NOMO-1 treated with dmso at 0.1 percent for 144 hours (cell line): ENCODE data around the gene DGCR8.

Source experiments
- DNase-seq: peaks from one replicate; lab custom pipeline; 2025; ENCODE audit not compliant: unreplicated experiment; lab: John Stamatoyannopoulos, UW

DGCR8 gene

DNA sequence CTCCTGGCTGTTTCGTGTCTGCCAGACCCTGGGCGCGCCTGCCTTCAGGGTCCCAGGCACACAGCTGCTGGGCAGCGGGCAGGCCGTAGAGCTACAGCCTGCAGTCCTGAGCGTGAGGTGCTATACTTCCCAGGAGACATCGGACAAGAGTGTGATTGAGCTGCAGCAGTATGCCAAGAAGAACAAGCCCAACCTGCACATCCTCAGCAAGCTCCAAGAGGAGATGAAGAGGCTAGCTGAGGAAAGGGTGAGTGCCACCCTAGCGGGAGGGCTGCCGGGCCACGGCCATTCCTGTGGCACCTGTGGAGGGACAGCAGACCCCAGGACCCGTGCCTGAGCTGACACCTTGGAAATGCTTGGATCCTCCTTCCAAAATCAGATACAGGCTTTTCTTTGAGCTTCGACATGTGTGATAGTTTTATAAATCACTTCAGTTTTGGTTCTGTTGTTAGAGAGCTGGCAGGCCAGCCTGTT, 28.8 kb downstream of the DGCR8 start:
- no peak for DNase-seq

DNA sequence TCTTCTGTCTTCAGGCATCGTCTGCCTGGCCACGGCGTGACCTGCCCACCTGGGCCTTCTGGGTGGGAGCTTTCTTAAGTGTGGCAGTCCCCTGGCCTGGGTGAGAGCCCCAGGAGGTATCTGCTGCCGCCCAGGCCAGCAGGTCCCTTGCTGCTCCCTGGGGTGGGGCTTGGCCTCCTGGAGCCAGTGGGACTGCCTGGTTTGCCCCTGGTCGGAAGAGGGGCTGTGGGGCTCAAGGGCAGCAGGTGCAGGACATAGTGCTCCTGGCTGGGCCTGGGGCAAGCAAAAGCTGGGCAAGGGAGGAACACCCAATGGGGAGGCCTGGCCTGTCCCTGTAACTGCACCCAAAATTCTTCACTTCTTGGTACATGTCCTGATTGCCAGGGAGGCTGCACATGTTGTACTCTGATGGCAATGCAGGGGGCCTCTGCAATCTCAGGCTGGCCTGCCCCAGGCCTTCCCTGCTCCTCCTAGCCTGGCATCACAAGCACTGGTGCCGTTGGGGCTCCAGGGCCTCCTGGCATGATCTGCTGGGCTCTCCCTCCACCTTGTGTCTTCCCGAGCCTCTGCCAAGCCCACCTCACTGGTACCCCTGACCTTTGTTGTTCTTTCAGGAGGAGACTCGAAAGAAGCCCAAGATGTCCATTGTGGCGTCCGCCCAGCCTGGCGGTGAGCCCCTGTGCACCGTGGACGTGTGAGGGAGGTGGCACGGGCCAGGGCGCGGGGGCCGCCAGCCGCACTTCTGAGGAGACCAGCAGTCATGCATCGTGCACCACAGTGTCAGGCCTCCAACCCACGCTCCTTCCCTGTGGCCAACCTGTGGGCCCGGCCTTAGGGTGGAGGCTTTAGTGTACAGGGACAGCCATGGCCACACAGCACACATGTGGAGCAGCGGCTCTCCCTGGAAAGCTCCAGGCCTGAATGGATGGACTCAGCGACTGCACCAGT, 29.6 kb downstream of the DGCR8 start:
- DNase-seq = no peak

DNA sequence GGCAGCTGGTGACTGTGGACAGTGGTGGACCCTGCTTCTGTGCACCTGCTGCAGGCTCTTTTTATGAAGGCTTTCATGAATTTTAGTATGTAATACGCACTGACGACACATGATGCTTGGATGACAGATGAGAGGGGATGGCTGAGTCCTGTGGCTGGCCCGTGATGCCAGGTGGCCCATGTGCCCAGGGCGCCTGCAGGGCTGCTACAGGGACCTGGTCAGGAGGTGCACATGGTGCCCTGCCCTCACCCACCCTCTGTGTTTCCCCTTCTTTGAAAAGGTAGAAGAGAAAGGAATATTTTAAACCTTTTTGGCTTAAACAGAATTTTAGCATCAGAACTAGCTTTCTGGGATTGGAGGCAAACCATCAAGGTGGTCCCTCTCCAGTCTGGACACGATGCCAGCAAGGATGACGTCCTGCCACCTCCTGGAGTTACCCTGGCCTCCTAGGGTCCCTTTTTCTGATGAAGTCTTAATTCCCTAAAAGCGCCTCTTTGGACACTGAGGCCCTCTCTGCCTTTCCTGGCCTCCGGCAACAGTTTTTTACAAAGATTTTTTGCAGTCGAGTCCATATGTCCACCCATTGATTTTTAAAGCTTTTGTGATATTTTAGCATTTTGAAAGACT, 30.4 kb downstream of the DGCR8 start:
- DNase-seq = no peak

DNA sequence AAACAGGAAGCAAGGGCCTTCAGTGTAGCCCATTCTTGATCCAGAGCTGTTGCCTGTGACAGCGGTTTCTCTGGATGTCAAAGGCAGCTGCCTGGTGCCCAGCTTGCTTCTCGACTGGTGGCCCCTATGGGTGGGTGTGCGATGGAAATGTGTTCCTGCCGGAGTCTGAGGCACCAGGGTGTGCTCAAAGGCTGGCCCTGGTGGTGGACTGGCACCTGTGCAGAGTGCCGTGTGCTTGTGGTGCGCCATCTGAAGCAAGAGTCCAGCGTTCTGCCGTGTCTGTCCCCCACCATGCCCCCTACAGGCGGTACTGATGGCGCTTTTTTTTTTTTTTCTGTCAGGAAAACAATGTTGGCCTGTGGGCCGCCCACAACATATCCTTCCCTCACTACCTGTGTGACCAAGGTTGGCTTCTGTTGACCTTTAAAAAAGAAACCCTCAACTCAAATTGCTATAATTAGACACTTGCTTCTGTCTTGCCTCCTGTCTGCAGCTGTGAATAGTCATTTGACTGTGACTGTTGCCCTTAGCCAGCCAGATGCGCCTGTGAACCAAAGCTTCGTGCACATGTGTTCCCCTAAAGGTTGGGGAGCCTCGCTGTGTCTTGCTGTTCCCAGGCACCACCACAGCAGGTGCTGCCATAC, 31.1 kb downstream of the DGCR8 start:
- peak; percentile 30 for DNase-seq

DNA sequence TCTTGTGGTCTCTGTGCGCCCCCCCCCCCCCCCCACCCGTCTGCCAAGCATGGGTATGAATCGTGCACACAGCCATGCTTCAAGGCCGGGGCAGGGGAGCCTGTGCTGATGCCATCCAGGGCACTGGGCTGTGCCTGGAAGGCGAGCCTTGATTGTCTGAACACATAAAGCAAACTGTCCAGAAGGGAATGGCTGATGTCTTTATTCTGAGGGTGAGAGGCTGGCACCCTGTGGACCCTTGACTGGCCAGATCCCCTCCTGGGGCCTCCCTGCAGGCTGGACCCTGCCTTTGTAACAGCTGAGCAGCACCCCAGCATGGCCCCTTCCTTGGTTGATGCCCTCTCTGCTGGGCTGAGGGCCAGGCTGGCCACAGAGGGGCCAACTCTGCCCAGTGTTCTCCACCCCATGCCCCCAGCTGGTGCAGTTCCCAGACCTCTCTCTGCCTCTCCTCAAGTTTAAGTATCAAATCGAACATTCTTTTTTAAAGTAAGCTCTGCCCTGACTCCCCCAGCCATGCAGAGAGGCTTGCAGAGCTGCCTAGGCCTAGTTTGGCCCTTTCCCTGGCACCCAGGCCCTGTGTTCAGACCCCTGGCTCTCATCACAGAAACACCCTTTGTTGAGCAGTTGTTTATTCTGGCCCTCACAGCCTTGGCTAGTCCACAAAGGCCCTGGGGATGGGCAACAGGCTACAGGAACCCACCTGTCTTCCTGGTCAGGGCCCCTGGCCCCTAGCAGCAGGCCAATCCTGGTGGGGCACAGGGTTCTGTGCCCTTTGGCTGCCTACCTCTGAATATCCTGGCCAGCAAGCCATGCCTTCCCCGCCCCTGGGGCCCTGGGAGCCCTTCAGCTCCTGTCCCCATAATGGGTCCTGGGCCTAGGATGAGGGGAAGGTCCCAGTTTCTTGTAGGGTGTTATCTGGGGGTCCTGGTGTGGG, 31.9 kb downstream of the DGCR8 start:
- DNase-seq = no peak

DNA sequence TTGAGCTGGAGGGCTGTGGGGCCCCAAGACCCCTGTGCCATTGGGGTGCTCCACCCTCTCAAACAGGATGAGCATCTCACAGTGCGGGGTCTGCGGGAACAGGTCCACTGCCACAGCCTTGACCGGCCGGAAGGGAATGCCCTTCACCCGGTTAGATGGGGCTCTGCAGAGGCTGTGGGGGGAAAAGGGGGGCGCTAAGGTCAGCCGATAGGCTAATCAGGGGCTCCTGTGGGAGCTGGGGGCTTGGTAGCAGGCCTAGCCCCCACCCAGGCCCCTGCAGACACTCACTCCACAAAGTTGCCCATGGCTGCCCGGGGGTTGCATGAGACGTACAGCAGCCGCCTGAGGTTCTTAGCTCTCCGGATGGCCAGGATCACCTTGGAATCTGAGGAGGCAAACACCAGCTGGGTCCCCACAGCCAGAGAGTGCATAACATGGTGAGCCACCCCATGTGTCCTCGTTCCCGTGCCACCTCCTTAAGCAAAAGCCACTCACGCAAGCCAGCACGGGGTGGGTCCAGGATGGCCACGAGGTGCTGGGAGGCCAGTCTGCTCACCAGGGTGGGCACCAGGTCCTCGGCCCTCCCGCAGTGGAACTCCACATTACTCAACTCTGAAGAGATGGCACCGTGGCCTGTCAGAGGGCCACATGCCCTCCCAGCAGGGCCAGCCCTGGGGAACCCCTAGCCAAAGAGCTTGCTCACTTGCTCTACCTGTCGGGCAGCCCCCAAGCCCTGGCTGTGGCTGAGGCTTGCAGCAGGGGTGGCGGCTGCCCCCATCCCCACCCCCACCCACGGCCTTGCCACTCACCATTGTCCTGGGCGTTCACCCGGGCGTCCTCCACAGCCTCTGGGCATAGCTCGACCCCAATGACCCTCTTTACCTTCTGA, 32.8 kb downstream of the DGCR8 start:
- no peak for DNase-seq

DNA sequence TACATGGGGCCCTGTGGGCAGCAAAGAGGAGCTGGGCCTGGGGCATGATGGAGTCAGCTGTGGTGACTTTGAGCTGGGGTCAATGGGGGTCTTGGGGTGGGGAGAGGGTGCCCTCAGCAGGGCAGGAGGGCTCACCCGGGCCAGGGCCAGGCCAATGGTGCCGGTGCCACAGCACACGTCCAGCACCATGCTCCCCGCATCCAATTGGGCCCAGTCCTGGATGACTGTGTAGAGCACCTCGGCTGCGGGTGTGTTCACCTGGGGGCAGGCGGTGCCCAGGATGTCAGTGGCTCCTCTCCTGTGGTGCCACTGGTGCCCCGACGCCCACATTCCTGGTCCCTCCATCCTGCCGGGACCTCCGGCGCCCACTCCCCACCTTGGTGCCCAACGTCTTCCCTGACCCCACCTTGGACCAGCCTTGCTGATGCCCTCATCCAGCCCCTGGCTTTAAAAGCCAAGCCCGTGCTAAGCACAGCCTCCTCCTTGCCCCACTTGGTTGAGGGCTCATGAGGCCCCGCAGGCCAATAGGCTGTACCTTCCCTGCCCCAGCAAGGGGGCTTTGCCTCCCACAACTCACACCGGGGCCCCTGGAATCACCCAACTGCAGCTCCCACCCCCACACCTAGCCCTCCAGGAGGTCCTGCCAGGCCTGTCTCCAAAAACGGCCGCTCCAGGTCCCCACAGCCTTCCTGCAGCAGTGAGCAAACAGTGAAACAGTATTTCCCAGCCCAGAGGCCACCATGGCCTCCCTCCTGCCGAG, 33.7 kb downstream of the DGCR8 start:
- DNase-seq = no peak

DNA sequence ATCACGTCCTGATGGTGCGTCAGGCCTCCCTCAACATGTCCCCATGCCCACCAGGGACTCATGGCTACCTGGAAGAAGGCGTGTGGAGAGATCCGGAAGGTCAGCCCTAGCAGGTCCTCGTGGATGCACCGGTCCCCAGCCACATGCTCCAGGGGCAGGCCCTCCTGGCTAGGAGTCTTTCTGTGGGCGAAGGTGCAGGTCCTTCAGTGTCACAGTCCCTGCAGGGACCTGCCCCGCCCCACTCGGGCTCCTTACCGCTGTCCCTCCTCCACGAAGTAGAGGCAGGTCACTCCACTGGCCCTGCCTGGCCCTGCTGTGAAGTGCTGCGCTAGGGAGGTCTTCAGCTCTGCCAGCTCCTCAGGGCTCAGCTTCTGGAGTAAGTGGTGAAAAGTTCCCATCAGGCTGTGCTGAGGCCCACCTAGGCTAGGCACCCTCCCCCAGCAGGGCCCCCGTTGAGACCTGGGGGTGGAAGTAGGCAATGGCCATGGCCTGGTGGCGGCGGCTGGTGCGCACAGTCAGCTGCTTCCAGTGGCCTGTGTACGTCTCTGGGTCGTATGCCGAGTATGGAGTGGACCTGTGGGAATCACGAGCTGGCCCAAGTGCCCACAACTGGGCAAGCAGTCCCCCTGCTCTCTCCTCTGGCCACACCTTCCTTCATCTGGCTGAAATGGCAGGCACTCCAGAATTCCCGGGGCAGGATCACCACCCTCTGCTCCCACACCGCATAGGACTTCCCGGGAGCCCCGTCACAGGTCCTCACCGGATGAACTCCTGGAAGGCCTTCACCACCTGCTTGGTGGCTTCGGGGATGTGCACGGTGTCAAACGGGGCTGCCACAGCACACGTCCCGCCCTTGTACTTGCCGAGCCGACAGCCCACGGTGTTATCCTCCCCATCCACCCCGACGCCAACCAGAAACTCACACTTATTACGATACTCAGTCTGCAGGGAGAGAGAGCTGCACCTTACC, 34.8 kb downstream of the DGCR8 start:
- DNase-seq = no peak

DNA sequence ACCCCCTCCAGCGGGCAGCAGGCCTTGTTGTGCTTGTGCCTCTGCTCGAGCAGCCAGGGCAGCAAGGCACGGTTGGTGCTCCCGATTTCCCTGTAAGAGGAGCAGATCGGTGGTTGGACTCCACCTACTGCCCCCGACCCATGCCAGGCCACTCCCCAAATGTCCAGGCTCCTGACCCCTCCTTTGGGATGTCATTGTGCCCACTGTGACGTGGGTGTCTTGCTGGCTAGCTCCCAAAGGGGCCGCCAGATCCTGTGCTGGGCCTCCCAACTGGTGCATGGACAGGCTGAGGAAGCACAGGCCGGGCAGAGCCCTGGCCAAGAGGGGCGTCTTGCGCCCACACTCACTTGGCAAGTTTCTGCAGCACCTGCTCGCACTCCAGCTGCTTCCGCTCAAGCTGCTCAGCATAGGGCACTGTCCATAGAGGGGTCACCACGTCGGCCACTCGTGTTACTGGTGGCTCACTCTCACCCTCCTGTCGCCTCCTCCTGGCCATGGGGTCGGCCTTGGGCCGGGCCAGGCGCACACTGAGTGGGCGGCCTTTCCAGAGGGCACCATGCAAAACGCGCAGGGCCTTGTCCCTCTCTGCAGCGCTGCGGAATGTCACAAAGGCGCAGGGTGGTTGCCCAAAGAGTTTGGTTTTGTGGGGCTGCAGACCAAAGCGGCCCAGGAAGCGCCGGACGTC, 35.8 kb downstream of the DGCR8 start, which contains the start of gene RANBP1:
RANBP1 (plus strand) TSS at position 414 of the 685 bp plus-strand sequence; CDS start at position 495, 81 bp downstream.
- no peak for DNase-seq

DNA sequence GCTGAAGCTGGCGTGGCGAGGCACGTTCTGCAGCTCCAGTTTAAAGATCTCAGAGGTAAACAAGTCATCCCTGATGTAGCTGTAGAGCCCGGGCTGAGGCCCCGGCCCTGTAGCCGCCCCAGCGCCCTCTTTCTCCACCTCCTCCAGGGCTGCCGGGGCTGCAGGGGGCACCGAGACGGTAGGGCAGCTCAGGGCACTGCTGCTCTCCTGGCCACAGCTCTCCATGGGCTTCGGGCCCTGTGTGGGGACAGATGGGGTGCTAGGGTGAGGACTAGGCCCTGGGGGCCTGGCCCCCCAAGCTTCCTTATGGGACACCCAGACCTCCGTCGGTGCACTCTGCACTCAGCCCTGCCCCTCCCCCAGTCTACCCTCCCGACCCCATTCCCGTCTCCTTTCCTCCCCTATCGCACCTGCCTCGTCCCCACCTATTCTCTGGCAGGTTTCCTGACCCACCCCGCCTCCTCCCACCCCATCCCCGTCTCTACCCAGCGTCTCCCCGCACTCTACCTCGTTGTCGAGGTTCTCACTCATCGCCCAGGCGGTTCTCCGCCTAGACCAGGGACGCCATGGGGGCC, 36.4 kb downstream of the DGCR8 start:
- no peak for DNase-seq

DNA sequence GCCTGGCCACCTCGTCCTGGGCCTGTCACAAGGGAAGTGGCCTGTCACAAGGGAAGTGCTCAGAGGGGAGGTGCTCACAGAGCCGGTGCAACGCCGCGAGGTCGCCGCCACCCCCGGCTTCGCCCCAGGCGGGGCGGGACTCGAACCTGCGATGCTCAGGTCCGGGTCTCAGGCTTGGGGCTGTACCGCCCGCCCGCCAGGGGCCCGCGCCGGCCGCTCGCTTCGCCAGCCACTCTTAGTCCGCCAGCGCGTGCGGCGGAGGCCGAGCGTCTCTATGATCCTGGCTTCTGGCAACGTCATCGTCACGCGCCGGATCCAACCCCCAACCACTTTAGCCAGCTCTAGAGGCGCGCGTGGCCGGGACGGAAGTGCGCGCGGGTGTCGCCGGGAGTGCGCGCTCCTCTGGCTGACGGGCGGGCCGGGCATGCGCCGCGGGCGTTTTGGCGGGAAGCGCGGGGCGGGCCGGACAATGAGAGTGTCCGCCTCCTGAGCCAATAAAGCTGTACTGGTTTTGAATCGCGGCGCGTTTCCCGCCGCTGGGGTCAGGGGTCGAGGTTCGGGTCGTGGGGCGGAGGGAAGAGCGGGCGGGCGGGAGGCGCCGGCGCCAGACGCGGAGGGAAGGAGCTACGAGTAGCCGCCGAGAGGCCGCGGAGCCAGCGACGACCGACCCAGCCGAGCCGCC, 37.1 kb downstream of the DGCR8 start, which contains the start of gene TRMT2A:
TRMT2A (minus strand) TSS at position 276 of the 682 bp plus-strand sequence. CDS start 320 bp downstream, outside the sequence.
- peak; percentile 95 for DNase-seq

DNA sequence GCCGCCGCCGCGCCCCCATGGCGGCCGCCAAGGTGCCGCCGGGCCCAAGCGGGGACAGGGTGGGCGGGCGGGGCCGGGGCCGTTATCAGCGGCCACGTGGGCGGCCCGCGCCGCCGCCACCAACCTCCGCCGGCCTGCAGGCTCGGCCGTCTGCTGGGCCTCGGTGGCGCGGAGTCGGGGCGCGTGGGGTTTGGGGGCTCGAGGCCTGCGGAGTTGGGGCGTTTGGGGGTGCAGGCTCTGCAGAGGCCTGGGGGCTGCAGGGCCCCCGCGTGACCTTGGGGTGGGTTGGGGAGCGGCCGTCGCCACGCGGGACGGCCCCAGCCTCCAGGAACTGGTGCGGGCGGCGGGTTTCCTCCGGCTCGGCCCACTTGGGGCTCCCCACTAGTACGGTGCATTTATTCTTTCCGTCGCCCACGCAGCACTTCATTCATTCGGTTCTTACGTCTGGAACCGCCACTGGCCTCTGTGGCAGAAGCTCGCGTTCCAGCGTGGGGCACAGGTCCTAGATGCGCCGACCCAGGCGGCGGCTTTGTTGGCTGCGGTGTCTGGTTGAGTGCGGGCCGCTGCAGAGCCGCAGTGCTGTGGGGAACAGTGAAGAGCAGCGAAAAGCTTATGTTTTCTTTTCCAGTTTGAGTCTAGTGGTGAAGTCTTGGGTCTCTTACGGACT, 37.7 kb downstream of the DGCR8 start:
- DNase-seq = peak; percentile 14

DNA sequence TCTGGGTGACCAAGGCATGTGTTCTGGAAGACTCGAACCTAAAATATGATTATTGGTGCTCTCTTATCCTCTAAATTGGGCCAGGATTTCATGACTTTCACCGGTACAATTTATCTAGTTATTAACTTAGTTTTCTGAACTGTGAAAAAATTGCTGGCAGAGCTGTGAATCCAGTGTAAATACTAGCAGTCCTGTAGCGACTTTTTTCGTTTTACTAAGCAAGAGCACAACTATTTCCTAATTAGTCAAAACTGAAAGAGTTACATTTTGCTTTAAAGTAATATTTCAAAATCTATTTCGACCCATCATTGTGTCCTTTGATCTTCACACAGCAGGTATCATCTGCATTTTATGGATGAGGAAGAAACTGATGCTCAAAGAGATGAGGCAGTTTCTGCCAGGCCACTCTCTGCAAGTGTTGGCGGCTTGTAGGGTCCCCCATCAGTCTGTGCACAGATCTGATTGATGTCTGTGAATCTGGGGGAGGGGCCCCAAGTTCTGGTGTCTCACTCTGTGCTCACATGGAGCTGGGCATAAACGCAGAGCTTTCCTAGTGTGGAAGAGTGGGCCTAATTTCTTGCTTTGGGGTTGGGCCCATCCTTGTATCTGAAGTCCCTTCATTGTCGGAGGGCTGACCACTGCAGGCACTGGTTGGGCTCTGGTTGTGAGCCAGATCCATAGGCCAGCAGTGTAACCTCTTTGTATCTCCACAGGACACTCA, 38.4 kb downstream of the DGCR8 start:
- no peak for DNase-seq

DNA sequence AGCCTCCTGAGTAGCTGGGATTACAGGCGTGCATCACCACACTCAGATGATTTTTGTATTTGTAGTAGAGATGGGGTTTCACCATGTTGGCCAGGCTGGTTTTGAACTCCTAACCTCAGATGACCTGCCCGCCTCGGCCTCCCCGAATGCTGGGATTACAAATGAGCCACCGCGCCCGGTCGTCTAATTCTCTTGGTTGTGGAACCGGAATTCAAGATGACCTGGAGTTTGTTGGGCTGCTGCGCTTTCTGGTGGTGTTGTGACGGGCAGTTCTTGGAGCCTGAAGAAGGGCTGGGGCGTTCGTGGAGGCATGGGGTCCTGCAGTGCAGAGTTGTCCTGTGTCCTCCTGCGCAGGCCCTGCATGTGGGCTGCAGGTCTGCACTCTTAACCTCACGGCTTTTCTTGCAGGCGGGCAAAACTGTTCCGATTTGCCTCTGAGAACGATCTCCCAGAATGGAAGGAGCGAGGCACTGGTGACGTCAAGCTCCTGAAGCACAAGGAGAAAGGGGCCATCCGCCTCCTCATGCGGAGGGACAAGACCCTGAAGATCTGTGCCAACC, 41.9 kb downstream of the DGCR8 start:
- DNase-seq = no peak
